Measurements from ENCODE around the gene ZNF668. TPM values are rescaled to one million over a fixed set of nuclear protein-coding genes. Genes with fewer than 3 reads are reported as not detected.
A peak's percentile ranks its signal among the peaks of the same experiment; 100 is the strongest.

The ZNF668 gene
- total RNA-seq, 3 donors from 2014 or later (not counting 1 experiment from before 2014, with no cell fraction given): 11.0 to 27.4 (median 22.6) TPM

- H3K36me3 Mint-ChIP-seq: no peaks in the 10 kb centered on the region
- no peaks in the 10 kb centered on the region for H3K27me3 ChIP-seq (ENCODE audit: control insufficient read depth, insufficient read depth, low read length)
- peaks cover 23% of the 10 kb centered on the region for H3K36me3 ChIP-seq (ENCODE audit: control insufficient read depth, insufficient read depth, low read length)
- H3K4me1 ChIP-seq (ENCODE audit: control insufficient read depth, insufficient read depth, low read length): peaks cover 33% of the 10 kb centered on the region
- H3K4me3 ChIP-seq (ENCODE audit: low read length): no peak overlapping the region
- H3K4me1 Mint-ChIP-seq: peaks cover 13 to 21% of the 10 kb centered on the region in 2 donors
- TF ChIP-seq CTCF (IDR thresholded peaks at IDR 0.05): no peak
- intact Hi-C loops (cut with micrococcal nuclease): loop anchor here (10.0 kb wide), 1 partner anchor 72 kb away; the partner anchor contains the start of gene FUS
- DNase-seq (no peak), ATAC-seq (no peak)
- H3K9me3 Mint-ChIP-seq: no peaks in the 10 kb centered on the region
- no peaks in the 10 kb centered on the region for H3K27me3 Mint-ChIP-seq (ENCODE audit: low read depth in 2 of 2)
- no peak overlapping the region for H3K4me3 Mint-ChIP-seq
- H3K9me3 ChIP-seq (ENCODE audit: control insufficient read depth, insufficient read depth, low read length): no peaks in the 10 kb centered on the region
- WGBS (ENCODE audit: insufficient coverage): 98% methylated on average over 2 of the region's 2 CpGs
- H3K27ac Mint-ChIP-seq: no peak overlapping the region
- no peak overlapping the region for H3K27ac ChIP-seq (ENCODE audit: low read length)
These were observed 38.7 kb upstream of the ZNF668 start for GRCh38 chr16:31112711-31113110.

GRCh38 chr16:31111881-31112466, 37.9 kb upstream of the ZNF668 start:
- H3K36me3 ChIP-seq (ENCODE audit: control insufficient read depth, insufficient read depth, low read length): peaks cover 23% of the 10 kb centered on the region
- H3K9me3 Mint-ChIP-seq: no peaks in the 10 kb centered on the region
- H3K27me3 Mint-ChIP-seq (ENCODE audit: low read depth in 2 of 2): no peaks in the 10 kb centered on the region
- H3K9me3 ChIP-seq (ENCODE audit: control insufficient read depth, insufficient read depth, low read length): no peaks in the 10 kb centered on the region
- no peak overlapping the region for H3K4me3 ChIP-seq (ENCODE audit: low read length)
- H3K4me3 Mint-ChIP-seq: no peak overlapping the region
- H3K27me3 ChIP-seq (ENCODE audit: control insufficient read depth, insufficient read depth, low read length): no peaks in the 10 kb centered on the region
- H3K27ac ChIP-seq (ENCODE audit: low read length): no peak overlapping the region
- H3K36me3 Mint-ChIP-seq: no peaks in the 10 kb centered on the region
- H3K4me1 Mint-ChIP-seq: peaks cover 14 to 24% of the 10 kb centered on the region in 2 donors
- no peak for ATAC-seq
- H3K4me1 ChIP-seq (ENCODE audit: control insufficient read depth, insufficient read depth, low read length): peaks cover 31% of the 10 kb centered on the region
- H3K27ac Mint-ChIP-seq: no peak overlapping the region
- no peak for DNase-seq
- intact Hi-C loops (cut with micrococcal nuclease): loop anchor here (10.0 kb wide), 1 partner anchor 73 kb away; the partner anchor contains the start of gene FUS
- WGBS (ENCODE audit: insufficient coverage): 97% methylated on average over 23 of the region's 23 CpGs
- no peak for TF ChIP-seq CTCF (IDR thresholded peaks at IDR 0.05)

GRCh38 chr16:31110106-31111034, 36.3 kb upstream of the ZNF668 start:
- H3K27ac ChIP-seq (ENCODE audit: low read length): no peak overlapping the region
- DNase-seq (no peak), ATAC-seq (no peak)
- no peaks in the 10 kb centered on the region for H3K9me3 Mint-ChIP-seq
- 90% methylated on average over 26 of the region's 26 CpGs for WGBS (ENCODE audit: insufficient coverage)
- intact Hi-C loops (cut with micrococcal nuclease): loop anchor here (10.0 kb wide), 1 partner anchor 74 kb away; the partner anchor contains the start of gene FUS
- no peaks in the 10 kb centered on the region for H3K36me3 Mint-ChIP-seq
- TF ChIP-seq CTCF (IDR thresholded peaks at IDR 0.05): no peak
- H3K9me3 ChIP-seq (ENCODE audit: control insufficient read depth, insufficient read depth, low read length): no peaks in the 10 kb centered on the region
- H3K27ac Mint-ChIP-seq: peak overlapping the region in 1 of 2 donors; percentile 36
- H3K4me1 ChIP-seq (ENCODE audit: control insufficient read depth, insufficient read depth, low read length): peaks cover 28% of the 10 kb centered on the region
- H3K4me3 ChIP-seq (ENCODE audit: low read length): no peak overlapping the region
- H3K4me1 Mint-ChIP-seq: peaks cover 19 to 29% of the 10 kb centered on the region in 2 donors
- peaks cover 23% of the 10 kb centered on the region for H3K36me3 ChIP-seq (ENCODE audit: control insufficient read depth, insufficient read depth, low read length)
- peak overlapping the region; percentile 85 for H3K4me3 Mint-ChIP-seq
- no peaks in the 10 kb centered on the region for H3K27me3 ChIP-seq (ENCODE audit: control insufficient read depth, insufficient read depth, low read length)
- no peaks in the 10 kb centered on the region for H3K27me3 Mint-ChIP-seq (ENCODE audit: low read depth in 2 of 2)
